H1 (cell line): ENCODE data around the gene EFCAB10. TPM values are rescaled to one million over a fixed set of nuclear protein-coding genes. Genes with fewer than 3 reads are reported as not detected.

Source experiments
- ATF2 ChIP-seq: IDR thresholded peaks from 2 replicates; pipeline ENCODE4 v1.6.1; 2012; ENCODE audit warnings: low read length, inconsistent platforms
- BACH1 ChIP-seq: IDR thresholded peaks from 2 replicates; pipeline ENCODE4 v1.6.1; 2012; ENCODE audit warnings: low read length, improper control_type of control experiment
- CBX8 ChIP-seq: fragments of 300-800, 300-1000 bp; sonication (generic); IDR thresholded peaks from 2 replicates; pipeline ENCODE4 v1.7.1; 2016; ENCODE audit warnings: low read depth, low read length, borderline replicate concordance
- CHD1 ChIP-seq: IDR thresholded peaks from 2 replicates; pipeline ENCODE4 v1.6.1; 2012; ENCODE audit warnings: low read depth, low read length, improper control_type of control experiment
- CTBP2 ChIP-seq: IDR thresholded peaks from 2 replicates; pipeline ENCODE4 v1.7.0; 2011; ENCODE audit warnings: borderline replicate concordance, mild to moderate bottlenecking, moderate library complexity, mixed read lengths, low read length; ENCODE audit not compliant: insufficient read depth, insufficient read length
- HDAC2 ChIP-seq, 2 experiments: fragments of 300-600 bp in 1 of 2; sonication (generic) in 1 of 2; IDR thresholded peaks; 2 replicates each; pipeline ENCODE4 v1.6.1; 2011 to 2012; ENCODE audit warnings: low read depth in 2 of 2, low read length in 2 of 2, mild to moderate bottlenecking in 2 of 2, moderate library complexity in 2 of 2, borderline replicate concordance in 1 of 2, inconsistent platforms in 1 of 2
- JUN ChIP-seq: IDR thresholded peaks from 2 replicates; pipeline ENCODE4 v1.6.1; 2011; ENCODE audit warnings: low read depth, mild to moderate bottlenecking, improper control_type of control experiment, low read length
- SP4 ChIP-seq: IDR thresholded peaks from 2 replicates; pipeline ENCODE4 v1.6.1; 2012; ENCODE audit warnings: low read length, inconsistent platforms
- polyA plus RNA-seq, 7 experiments: library from polyadenylated mRNA; depleted of rRNA in 3 of 7; stranded (reverse) in 5 of 7; unstranded in 2 of 7; fragments of >200 nt in 5 of 7; fragments of 200-250 nt in 2 of 7; gene quantifications; 1 replicate in 5 of 7; 2 replicates in 1 of 7; 4 replicates in 1 of 7; pipeline versions ENCODE4 v1.2.1 to v1.2.3, GENCODE V29; 2011 to 2013; ENCODE audit warnings: missing spikeins in 2 of 7, mixed read lengths in 2 of 7
- total RNA-seq: library from RNA; stranded (reverse); fragmentation: NEBNext Ultra II Directional; extraction: Animal tissue kit (Norgen Biotek cat#: 25700); gene quantifications from 2 replicates; pipeline ENCODE4 v1.2.1, GENCODE V29; 2021

The EFCAB10 gene
- total and polyA plus RNA-seq, 2 of the 8 experiments (the other 6 are each of a cell fraction or from before 2014, with no cell fraction given) = 0.80 to 3.1 TPM

- TF ChIP-seq ATF2 (no peak), SP4 (no peak), JUN (no peak), HDAC2 (IDR thresholded peaks at IDR 0.05; ENCODE audit: borderline replicate concordance in 1 of 2, low read depth in 2 of 2, low read length in 2 of 2) (no peak), CBX8 (no peak), CHD1 (no peak), CTBP2 (no peak), BACH1 (no peak)
These were observed 40.3 kb upstream of the EFCAB10 start (continued) for GRCh38 chr7:105621617-105622016.
